Uterus (tissue), 2 donors: ENCODE results near the gene DLK1.

Source experiments
- POLR2A ChIP-seq, 2 donors: fragments of 450-650 bp; IDR thresholded peaks; one replicate each; pipeline ENCODE4 v1.6.1; 2016; ENCODE audit warnings: antibody characterized with exemption in 2 of 2, mild to moderate bottlenecking in 1 of 2, moderate library complexity in 1 of 2
- TF ChIP-seq, protein P1 (sequence below), 4 experiments: fragments of 200-600 bp in 2 of 4; fragments of 450-650 bp in 2 of 4; sonication (generic) in 2 of 4; IDR thresholded peaks; one replicate each; pipeline ENCODE4 v1.5.1; 2016 to 2019; ENCODE audit warnings: antibody characterized with exemption in 4 of 4, mild to moderate bottlenecking in 2 of 4, moderate library complexity in 1 of 4

DNA sequence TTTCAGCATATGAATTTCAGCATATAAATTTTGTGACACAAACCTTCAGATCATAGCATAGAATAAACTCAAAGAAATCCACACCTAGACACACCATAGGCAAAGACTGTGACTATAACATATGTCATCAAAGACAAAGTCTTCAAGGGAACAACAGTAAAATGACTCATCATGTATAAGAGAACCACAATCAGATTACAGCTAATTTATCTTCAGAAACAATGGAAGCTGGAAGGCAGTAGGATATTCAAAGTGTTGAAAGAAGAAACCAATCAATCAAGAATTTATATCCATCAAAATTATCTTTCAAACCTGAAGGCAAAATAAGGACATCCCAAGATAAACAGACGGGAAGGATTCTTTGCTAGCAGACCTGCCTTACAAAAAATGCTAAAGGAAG, 29.0 kb downstream of the DLK1 start:
- TF ChIP-seq, protein P1, sequence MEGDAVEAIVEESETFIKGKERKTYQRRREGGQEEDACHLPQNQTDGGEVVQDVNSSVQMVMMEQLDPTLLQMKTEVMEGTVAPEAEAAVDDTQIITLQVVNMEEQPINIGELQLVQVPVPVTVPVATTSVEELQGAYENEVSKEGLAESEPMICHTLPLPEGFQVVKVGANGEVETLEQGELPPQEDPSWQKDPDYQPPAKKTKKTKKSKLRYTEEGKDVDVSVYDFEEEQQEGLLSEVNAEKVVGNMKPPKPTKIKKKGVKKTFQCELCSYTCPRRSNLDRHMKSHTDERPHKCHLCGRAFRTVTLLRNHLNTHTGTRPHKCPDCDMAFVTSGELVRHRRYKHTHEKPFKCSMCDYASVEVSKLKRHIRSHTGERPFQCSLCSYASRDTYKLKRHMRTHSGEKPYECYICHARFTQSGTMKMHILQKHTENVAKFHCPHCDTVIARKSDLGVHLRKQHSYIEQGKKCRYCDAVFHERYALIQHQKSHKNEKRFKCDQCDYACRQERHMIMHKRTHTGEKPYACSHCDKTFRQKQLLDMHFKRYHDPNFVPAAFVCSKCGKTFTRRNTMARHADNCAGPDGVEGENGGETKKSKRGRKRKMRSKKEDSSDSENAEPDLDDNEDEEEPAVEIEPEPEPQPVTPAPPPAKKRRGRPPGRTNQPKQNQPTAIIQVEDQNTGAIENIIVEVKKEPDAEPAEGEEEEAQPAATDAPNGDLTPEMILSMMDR (IDR thresholded peaks at IDR 0.05) = no peak
- TF ChIP-seq POLR2A (IDR thresholded peaks at IDR 0.05) = no peak
